Sigmoid colon (tissue), 7 donors: ENCODE data around the gene TRNT1. TPM values are rescaled to one million over a fixed set of nuclear protein-coding genes. Genes with fewer than 3 reads are reported as not detected.

Experiments
- DNase-seq: peaks from one replicate; pipeline ENCODE4 v3.0.0-alpha.2; 2019
- H3K27ac ChIP-seq, 4 donors: fragments of 200-600 bp; sonication (generic); one replicate each; pipeline ENCODE4 v1.5.1; 2016 to 2019; ENCODE audit warnings: mild to moderate bottlenecking in 1 of 4
- H3K27me3 ChIP-seq, 3 donors: fragments of 200-600 bp; sonication (generic); one replicate each; pipeline ENCODE4 v1.5.1; 2019; ENCODE audit warnings: mild to moderate bottlenecking in 1 of 3
- H3K36me3 ChIP-seq, 4 donors: fragments of 200-600 bp; sonication (generic); one replicate each; pipeline ENCODE4 v1.5.1; 2016 to 2019
- H3K4me1 ChIP-seq, 4 donors: fragments of 200-600 bp; sonication (generic); one replicate each; pipeline ENCODE4 v1.5.1; 2017 to 2019
- H3K4me3 ChIP-seq, 4 donors: fragments of 200-600 bp; sonication (generic); one replicate each; pipeline ENCODE4 v1.5.1; 2017 to 2019; ENCODE audit warnings: mild to moderate bottlenecking in 2 of 4, moderate library complexity in 1 of 4
- H3K9me3 ChIP-seq, 4 donors: fragments of 200-600 bp in 3 of 4; sonication (generic) in 3 of 4; one replicate each; pipeline versions ENCODE4 v1.5.1 to v1.6.1; 2013 to 2019
- CTCF ChIP-seq, 4 experiments: fragments of 450-650 bp in 3 of 4; fragments of 200-600 bp in 1 of 4; IDR thresholded peaks; one replicate each; pipeline ENCODE4 v1.5.1; 2016 to 2019; ENCODE audit warnings: antibody characterized with exemption in 4 of 4, mild to moderate bottlenecking in 3 of 4, moderate library complexity in 2 of 4
- EP300 ChIP-seq, 4 donors: sonication (generic); formaldehyde crosslinking; IDR thresholded peaks; one replicate each; pipeline ENCODE4 v1.6.1; 2017; ENCODE audit warnings: antibody characterized with exemption in 4 of 4
- POLR2A ChIP-seq, 2 donors: fragments of 450-650 bp; IDR thresholded peaks; one replicate each; pipeline ENCODE4 v1.6.1; 2016; ENCODE audit warnings: antibody characterized with exemption in 2 of 2, mild to moderate bottlenecking in 2 of 2, moderate library complexity in 2 of 2
- POLR2AphosphoS5 ChIP-seq, 4 donors: sonication (generic); formaldehyde crosslinking; IDR thresholded peaks; one replicate each; pipeline ENCODE4 v1.6.1; 2017; ENCODE audit warnings: antibody characterized with exemption in 4 of 4
- WGBS, 2 donors: extraction: QIAGEN DNeasy Blood & Tissue Kit; methylation state at CpG; one replicate each; pipeline ENCODE4 v1.1.7; 2013; 5-methylcytosine and 5-hydroxymethylcytosine counted together
- intact Hi-C: fragments of 100-400 bp; cut with DNase I; formaldehyde crosslinking; loops from one replicate; pipeline ENCODE4 v1.15.1; 2023
- polyA plus RNA-seq, 3 donors: library from polyadenylated mRNA; stranded (reverse); fragments of 200-250 nt; gene quantifications; one replicate each; pipeline ENCODE4 v1.2.3, GENCODE V29; 2013
- total RNA-seq, 4 donors: library from RNA; depleted of rRNA; stranded (reverse); fragments of >200 nt; gene quantifications; one replicate each; pipeline ENCODE4 v1.1.0, GENCODE V29; 2016
- donor health status: healthy with polysubstance abuse.
- donor health status: Bipolar disorder and iron deficiency.
- donor health status: healthy.

TRNT1 gene
- total and polyA plus RNA-seq, 7 donors = 7.8 to 17.7 (median 14.9) TPM

GRCh38 chr3:3125977-3126376 lies 763 bp upstream of the TRNT1 start:
- Histone ChIP-seq H3K36me3 (peaks cover 0 to 22% (median 0%) of the 10 kb centered on the region in 4 donors), H3K9me3 (no peaks in the 10 kb centered on the region), H3K27me3 (no peaks in the 10 kb centered on the region), H3K4me1 (peaks cover 0 to 21% (median 14%) of the 10 kb centered on the region in 4 donors), H3K4me3 (peak overlapping the region; percentile 82 to 96 (median 93)), H3K27ac (peak overlapping the region; percentile 87 to 94 (median 92))
- TF ChIP-seq POLR2A (IDR thresholded peaks at IDR 0.05) (no peak), POLR2AphosphoS5 (IDR thresholded peaks at IDR 0.05) (no peak), EP300 (IDR thresholded peaks at IDR 0.05) (no peak), CTCF (IDR thresholded peaks at IDR 0.05) (no peak)
- intact Hi-C loops = loop anchor here (2.0 to 5.0 kb wide), 2 partner anchors 53 to 1176 kb away; partner anchors contain the start of genes CRBN and SETMAR
- DNase-seq = no peak
- WGBS, 2 donors = 89 to 91% methylated on average over 24 of the region's 24 CpGs

- Histone ChIP-seq H3K27ac (peak overlapping the region; percentile 87 to 94 (median 92)), H3K27me3 (no peaks in the 10 kb centered on the region), H3K4me1 (peaks cover 0 to 21% (median 14%) of the 10 kb centered on the region in 4 donors), H3K36me3 (peaks cover 0 to 25% (median 0%) of the 10 kb centered on the region in 4 donors), H3K9me3 (no peaks in the 10 kb centered on the region), H3K4me3 (peak overlapping the region; percentile 82 to 96 (median 93))
- intact Hi-C loops = loop anchor here (2.0 to 5.0 kb wide), 2 partner anchors 51 to 1175 kb away; partner anchors contain the start of genes CRBN and SETMAR
- DNase-seq = no peak
- WGBS, 2 donors = 6 to 30% methylated on average over 20 of the region's 20 CpGs
- TF ChIP-seq POLR2A (IDR thresholded peaks at IDR 0.05) (no peak), CTCF (IDR thresholded peaks at IDR 0.05) (no peak), EP300 (IDR thresholded peaks at IDR 0.05) (no peak), POLR2AphosphoS5 (IDR thresholded peaks at IDR 0.05) (no peak)
These were observed 781 bp downstream of the TRNT1 start for GRCh38 chr3:3127432-3128010.

- TF ChIP-seq POLR2AphosphoS5 (IDR thresholded peaks at IDR 0.05) = no peak
- no peak for TF ChIP-seq POLR2A (IDR thresholded peaks at IDR 0.05)
- no peak for TF ChIP-seq EP300 (IDR thresholded peaks at IDR 0.05)
- TF ChIP-seq CTCF (IDR thresholded peaks at IDR 0.05) = no peak
- no peak overlapping the region for H3K4me3 ChIP-seq
- WGBS, 2 donors = 74 to 75% methylated on average over 5 of the region's 5 CpGs
- no peaks in the 10 kb centered on the region for H3K9me3 ChIP-seq
- no peak overlapping the region for H3K27ac ChIP-seq
- H3K27me3 ChIP-seq = no peaks in the 10 kb centered on the region
- no peak for DNase-seq
- intact Hi-C loops = loop anchor here (5.0 kb wide), 1 partner anchor 1173 kb away; the partner anchor contains the start of gene SETMAR
- H3K36me3 ChIP-seq = peaks cover 0 to 28% (median 0%) of the 10 kb centered on the region in 4 donors
- peaks cover 0 to 21% (median 14%) of the 10 kb centered on the region in 4 donors for H3K4me1 ChIP-seq
These were observed 2.8 kb downstream of the TRNT1 start for GRCh38 chr3:3129579-3129978.

- Histone ChIP-seq H3K27me3 (no peaks in the 10 kb centered on the region), H3K4me3 (no peak overlapping the region), H3K9me3 (no peaks in the 10 kb centered on the region), H3K27ac (no peak overlapping the region), H3K36me3 (peaks cover 0 to 45% (median 0%) of the 10 kb centered on the region in 4 donors), H3K4me1 (peaks cover 0 to 5% (median 0%) of the 10 kb centered on the region in 4 donors)
- no peak for TF ChIP-seq POLR2AphosphoS5 (IDR thresholded peaks at IDR 0.05)
- WGBS, 2 donors = 86 to 87% methylated on average over 6 of the region's 6 CpGs
- intact Hi-C loops = no loop called here
- DNase-seq = no peak
These were observed 6.8 kb downstream of the TRNT1 start for GRCh38 chr3:3133500-3133899.

GRCh38 chr3:3134750-3135448 lies 8.2 kb downstream of the TRNT1 start:
- H3K4me1 ChIP-seq = no peaks in the 10 kb centered on the region
- TF ChIP-seq POLR2AphosphoS5 (IDR thresholded peaks at IDR 0.05) (no peak), POLR2A (IDR thresholded peaks at IDR 0.05) (no peak), CTCF (IDR thresholded peaks at IDR 0.05) (no peak), EP300 (IDR thresholded peaks at IDR 0.05) (no peak)
- no peaks in the 10 kb centered on the region for H3K27me3 ChIP-seq
- whole genome bisulfite sequencing, 2 donors = 80 to 91% methylated on average over 4 of the region's 4 CpGs
- no peak overlapping the region for H3K4me3 ChIP-seq
- intact Hi-C loops = no loop called here
- no peak overlapping the region for H3K27ac ChIP-seq
- no peak for DNase-seq
- H3K9me3 ChIP-seq = no peaks in the 10 kb centered on the region
- peaks cover 0 to 45% (median 3%) of the 10 kb centered on the region in 4 donors for H3K36me3 ChIP-seq
